ENCODE measurements around the gene MYCBP2. TPM values are rescaled to one million over a fixed set of nuclear protein-coding genes. Genes with fewer than 3 reads are reported as not detected.
"Not testable (repeated sequence)": the region's sequence is repeated elsewhere in the genome, so short reads cannot be mapped to it uniquely, and the experiment has no call there.

MYCBP2 gene
- total RNA-seq, 1 donor from 2014 or later: 90.3 TPM

DNA sequence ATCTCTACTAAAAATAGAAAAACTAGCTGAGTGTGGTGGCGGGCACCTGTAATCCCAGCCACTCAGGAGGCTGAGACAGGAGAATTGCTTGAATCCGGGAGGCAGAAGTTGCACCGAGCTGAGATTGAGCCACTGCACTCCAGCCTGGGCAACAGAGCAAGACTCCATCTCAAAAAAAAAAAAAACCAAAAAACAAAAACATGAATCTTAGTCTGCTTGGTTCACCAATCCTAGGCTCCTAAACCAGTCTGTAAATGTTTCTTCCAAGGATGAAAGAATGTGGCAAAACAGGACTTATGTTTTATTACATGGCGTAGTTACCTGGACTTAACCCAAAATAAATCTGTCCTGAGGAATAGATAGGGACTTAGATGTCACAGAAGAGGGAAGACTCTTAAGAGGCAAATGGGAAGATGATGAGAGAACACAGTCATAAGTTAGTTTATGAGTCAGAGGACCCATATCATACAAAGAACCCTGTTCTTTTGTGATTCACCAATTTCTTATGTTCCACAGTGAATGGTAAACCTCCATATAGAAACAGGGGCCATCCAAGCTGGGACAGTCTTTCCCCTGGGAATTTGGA lies 293.1 kb downstream of the MYCBP2 start:
- no peak for DNase-seq (ENCODE audit: low spot score)

DNA sequence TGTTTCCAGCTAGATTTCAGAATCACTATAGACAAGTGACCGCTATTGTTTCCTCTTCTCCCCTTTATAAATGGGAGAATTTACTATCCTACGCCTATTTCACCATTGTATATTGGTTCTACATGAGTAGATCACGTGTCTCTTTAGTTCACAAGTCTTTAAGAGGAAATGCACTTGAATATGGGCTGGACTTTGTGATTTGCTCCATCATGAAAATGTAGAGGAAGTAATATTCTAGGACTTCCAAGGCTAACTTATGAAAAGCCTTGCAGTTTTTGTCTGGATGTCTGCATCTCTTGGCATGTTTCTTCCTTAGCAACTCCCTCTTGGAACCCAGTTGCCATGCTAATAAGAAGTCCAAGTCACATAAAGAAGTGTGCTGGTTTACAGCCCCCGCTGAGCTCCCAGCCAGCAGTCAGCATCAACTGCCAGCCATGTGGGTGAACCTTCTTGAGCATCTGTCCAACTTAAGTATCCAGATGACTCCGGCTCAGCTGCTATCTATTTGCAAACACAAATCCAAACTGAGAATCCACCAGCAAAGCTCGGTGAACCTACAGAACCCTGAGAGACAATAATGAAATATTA lies 295.1 kb downstream of the MYCBP2 start:
- no peak for DNase-seq (ENCODE audit: low spot score)

DNA sequence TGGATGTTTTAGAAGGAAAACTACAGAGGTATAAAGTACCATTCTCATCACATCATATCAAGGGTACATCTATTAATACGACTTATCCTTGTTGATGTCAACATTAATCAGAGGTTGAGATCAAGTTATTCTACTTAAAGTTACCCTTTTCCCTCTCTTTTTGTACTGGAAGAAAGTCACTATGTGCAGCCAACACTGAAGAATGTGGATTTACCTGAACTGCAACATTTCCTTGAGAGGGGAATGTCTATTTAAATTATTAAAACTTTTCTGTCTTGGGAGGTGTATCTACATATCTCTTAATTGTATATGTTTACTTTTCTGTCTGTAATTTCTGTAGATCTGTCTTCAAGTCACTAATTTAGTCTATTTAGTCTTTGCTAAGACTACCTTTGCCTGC lies 297.5 kb downstream of the MYCBP2 start:
- no peak for DNase-seq (ENCODE audit: low spot score)

DNA sequence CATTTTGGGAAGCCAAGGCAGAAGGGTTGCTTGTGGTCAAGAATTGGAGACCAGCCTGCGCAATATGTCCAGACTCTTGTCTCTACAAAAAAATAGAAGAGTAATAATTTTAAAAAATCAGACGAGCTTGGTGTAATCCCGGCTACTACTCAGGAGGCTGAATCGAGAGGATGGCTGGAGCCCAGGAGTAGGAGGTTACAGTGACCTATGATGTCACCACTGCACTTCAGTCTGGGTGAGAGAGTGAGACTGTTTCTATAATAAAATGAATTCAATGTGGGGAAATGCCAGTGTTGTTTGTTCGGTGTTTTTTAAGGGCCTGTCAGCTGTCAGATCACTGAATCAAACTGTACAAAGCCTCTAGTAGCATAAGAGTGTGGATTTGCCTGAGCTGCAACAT lies 298.7 kb downstream of the MYCBP2 start:
- DNase-seq (ENCODE audit: low spot score): no peak

DNA sequence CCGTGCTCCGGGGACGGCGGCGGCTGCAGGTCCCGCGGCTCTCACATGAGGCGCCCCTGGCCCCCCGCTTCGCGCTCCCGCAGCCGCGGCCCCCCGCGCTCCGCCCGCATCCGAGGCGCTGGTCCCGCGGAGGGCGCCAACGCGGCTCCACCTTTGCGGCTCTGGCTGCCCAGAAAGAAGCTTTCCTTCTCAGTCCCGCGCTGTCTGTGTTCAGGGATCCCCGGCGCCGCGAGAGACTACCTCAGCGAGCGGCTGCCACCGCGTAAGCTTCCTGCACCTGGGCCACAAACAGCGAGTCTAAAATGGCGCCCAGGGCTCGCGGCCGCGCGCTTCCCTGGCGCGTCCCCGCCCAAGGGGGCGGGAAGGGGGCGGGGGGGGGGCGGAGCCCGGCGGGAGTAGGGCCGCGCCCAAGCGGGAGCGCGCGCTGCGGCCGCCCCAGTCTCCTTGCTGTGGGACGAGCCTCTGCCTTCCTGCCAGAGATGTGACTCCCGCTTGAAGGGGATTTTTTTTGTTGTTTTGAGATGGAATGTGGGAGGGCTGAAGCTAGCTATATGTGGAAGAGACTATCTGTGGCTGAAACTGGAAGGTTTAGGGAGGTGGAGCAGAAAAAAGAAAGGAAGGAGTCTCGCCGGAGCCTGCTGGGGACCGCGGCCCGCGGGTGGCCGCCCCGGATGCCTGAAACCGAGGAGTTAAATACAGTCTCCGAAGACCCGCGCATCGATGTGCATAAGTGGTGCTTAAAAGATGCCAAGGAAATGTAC lies 299.9 kb downstream of the MYCBP2 start, which contains the start of gene FBXL3:
Gene FBXL3 (minus strand): TSS at position 299 of the 761 bp plus-strand sequence. CDS start 5,299 bp downstream, outside the sequence.
- DNase-seq (ENCODE audit: low spot score): peak; percentile 85

DNA sequence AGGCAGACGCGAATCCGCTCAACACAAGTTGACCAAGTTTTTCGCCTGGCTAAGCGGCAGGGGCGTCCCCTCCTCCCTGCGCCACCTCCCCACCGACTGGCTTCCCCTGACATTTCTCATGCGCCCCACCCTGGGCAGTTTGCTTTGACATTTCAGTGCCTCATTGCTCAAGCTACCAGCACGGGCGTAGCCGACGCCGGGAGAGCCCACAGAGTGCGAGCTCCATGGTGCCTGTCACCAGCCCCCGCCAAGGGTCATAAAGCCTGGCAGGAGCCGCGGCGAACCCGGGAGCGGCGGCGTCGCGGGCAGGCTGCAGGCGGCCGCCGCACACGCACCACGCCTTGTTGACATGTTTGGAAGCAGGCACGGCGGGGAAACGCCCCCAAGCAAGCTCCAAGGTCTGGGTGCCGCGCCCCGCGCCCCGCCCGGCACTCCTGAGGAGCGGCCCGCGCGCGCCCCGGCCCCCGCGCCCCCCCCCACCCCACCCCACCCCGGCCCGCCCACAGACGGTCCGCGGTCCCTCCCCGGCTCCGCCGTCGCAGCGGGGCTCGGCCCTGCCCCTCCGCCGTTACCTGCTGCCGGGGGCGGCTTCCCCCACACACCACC lies 300.5 kb downstream of the MYCBP2 start:
- peak; percentile 85 for DNase-seq (ENCODE audit: low spot score)

DNA sequence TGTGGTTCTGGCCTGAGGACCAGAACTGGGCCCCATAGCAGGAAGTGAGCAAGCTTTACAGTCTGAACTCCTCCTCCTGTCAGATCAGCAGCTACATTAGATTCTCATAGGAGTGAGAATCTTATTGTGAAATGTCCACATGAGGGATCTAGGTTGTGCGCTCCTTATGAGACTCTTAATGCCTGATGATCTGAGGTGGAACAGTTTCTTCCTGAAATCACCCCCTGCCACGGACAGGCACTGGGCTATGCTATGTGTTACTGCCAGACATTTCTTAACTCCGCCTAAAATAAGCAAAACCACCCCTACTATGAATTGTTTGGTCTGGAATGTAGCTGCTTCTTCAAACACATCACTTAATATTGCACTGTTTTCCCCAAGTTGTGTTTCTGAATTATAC lies 304.6 kb downstream of the MYCBP2 start:
- no peak for DNase-seq (ENCODE audit: low spot score)

DNA sequence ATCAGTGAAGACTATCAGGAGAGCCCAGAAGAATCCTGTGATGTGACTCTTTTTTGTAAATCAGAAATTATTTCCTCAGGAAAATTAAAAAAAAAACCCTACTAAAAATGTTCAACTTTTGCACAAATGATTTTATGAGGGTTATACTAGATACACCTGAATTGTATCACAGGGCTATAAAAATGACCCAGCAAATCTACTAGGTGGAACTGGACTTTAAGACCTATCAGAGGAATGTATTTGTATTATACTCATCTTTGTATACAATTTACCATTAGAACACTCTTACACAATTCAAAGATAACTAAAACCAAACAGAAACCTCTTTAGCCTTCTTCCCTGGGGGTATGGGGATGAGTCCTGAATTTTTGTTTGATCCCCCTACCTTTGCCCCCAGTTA lies 307.1 kb downstream of the MYCBP2 start:
- DNase-seq (ENCODE audit: low spot score): no peak

DNA sequence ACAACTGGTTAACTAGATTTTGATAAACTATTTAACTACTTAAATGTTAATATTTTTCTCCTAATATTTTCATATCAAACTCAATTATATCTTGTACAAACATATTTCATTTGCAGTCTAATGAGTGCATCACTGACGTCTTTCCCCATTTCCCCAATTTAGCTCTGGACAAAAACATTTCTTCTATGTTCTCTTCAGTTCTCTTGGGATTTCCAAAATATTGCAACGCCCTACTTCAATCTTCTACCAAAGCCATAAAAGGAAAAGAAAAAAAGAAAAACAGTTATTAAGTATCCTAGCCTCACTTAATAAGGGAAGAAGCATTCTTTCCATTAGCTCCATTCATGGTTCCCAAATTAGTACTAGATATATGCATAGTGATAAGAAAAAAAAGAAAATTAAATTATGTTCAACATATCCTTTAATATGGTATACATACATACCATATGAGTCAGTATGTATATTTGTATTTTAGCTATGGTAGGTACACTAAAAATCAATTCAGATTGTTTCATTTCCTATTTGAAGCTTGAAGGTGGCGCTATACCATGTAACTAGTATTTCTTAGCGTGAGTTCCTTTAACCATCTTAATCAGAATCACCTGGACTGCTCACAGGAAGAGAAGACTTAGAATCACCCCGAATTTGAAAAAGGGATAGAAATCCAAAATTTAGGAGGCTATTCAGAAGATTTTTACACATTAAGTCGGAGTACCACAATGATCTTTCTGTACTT lies 309.8 kb downstream of the MYCBP2 start:
- no peak for DNase-seq (ENCODE audit: low spot score)

DNA sequence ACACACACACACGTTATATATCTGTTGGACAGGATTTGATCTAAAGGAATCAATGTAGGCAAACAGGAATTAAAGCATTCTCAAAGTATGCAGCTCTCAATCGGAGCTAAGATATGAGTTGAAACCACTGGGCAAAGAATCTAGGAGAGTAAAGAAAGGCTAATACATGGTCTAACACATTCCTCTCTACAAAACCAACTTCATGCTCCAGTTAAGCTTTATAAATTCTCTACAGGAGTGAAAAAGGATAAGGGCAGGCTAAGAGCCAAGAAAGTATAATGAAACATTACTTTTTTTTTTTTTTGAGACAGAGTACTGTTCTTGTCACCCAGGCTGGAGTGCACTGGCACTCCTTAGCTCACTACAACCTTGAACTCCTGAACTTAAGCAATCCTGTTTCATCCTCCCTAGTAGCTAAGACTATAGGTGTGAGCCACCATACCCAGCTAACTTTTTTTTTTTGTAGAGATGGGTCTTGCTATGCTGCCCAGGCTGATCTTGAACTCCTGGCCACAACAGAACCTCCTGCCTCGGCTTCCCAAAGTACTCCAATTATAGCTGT lies 310.6 kb downstream of the MYCBP2 start:
- no peak for DNase-seq (ENCODE audit: low spot score)

DNA sequence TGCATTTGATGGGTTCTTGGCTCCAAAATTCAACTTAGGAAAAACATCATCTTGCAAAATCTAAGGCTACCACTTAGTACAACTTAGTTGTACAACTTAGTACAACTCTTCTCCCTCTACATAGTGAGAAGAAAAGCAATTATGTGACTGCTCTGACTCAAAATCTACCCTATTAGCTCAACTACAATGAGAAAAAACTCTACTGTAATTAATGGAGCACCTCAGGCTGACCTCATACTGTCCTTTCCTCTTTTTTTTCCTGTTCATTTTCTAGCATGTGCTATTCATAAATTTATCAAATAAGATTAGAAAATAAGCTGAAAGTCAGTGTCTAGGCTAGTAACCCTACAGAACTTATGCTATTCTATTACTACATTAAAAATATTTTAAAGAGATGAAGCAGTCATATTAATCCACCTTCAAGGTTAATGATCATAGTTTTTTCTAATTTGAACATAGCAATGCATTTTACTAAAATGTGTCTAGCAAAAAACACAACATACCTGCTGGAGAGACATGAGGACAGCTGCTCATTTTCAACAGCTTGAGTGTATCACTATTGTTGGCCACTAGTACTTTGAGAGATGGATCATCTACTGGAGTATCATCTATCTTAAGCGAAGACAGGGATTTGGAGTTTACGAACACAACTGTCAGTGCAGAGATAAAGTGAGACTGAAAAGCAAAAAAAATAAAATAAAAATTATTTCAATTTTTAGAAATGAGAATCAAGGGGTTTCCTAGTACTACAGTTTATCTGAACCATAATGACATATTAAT lies 311.8 kb downstream of the MYCBP2 start:
- no peak for DNase-seq (ENCODE audit: low spot score)

DNA sequence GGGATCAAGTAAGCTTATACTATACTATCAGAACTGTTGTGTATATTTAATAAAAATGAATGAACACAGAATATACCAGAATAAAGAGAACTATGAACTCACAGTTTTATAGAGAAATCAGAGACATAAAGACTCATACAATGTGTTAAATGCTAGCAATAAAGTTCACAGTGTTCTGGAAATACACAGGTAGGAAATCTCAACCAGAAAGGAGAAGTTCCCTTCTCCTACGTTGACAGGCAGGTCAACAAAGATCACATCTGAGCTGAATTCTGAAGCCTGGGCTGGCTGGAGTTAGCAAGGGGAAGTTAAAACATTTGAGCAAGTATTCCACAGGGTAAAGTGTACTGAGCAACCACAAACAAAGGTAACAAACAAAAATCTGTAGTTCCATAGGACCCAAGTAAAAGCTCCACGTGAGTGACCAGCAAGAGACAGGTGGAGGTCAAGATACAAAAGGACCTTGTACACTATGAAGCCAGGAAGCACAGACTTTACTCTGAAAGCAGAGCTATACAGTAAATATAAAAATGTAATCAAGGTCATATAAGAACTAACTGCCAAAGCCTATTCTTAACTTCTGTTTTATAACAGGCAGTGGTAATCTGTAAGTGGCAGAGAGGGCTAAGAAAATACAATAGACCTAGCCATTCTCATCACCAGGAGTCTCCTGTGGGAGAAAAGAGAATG lies 312.9 kb downstream of the MYCBP2 start:
- no peak for DNase-seq (ENCODE audit: low spot score)

DNA sequence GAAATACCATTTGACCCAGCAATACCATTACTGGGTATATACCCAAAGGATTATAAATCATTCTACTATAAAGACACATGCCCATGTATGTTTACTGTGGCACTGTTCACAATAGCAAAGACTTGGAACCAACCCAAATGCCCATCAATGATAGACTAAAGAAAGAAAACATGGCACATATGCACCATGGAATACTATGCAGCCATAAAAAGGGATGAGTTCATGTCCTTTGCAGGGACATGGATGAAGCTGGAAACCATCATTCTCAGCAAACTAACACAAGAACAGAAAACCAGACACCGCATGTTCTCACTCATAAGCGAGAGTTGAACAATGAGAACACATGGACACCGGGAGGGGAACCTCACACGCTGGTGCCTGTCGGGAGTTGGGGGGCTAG lies 317.2 kb downstream of the MYCBP2 start:
- not testable (repeated sequence) for DNase-seq (ENCODE audit: low spot score)

DNA sequence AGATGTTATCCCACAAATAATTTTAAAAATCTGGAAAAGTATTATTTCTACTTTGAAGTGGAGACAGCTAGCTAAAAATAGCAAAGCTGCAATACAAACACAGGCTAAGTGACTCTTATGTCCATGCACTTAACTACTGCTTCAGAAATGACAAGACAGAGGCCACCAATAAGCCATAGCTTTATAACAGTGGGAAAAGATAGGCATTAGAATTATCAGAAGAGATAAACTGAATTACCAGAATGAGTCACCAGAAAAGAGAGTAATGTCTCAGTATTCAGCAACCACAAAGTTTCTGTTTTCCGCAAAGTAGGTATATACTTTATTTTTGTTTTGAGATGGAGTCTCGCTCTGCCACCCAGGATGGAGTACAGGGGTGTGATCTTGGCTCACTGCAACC lies 317.9 kb downstream of the MYCBP2 start:
- no peak for DNase-seq (ENCODE audit: low spot score)

DNA sequence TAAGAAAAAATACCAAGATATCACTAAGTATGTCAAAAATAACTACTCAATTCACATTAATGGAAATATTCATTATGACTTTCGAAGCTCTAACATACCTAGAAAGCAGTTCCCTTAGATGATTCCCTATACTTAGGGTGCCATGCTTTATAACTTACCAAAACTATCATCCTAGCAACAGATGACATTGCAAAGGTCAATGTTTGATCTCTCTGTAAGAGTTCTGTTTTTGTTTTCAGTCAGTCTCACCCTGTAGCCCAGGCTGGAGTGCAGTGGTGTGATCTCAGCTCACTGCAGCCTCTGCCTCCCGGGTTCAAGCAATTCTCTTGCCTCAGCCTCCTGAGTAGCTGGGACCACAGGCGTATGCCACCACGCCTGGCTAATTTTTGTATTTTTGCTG lies 318.6 kb downstream of the MYCBP2 start:
- DNase-seq (ENCODE audit: low spot score): not testable (repeated sequence)

DNA sequence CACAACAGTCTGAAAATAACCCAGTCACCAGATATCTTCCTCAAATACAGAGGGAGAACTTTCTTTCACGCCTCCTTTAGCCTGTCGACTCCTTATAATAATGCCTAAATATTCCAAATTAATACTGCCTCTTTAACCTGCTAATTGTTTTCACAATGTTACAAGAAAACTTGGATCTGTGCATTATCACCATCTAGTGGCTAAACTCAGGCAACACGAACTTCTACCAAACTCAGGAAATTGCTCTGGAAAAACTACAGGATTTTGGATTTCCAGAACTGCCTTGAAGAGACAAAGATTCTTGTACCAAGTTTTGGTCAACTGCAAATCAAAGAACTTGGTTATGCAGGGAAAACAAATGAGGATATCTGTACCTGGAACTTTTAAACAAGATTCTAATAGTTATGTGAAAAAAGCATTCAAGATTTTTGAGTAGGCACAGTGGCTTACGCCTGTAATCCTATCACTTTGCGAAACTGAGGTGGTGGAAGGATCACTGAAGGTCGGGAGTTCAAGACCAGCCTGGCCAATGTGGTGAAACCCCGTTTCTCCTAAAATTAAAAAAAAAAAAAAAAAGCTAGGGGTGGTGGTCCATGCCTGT lies 324.2 kb downstream of the MYCBP2 start:
- DNase-seq (ENCODE audit: low spot score): no peak

DNA sequence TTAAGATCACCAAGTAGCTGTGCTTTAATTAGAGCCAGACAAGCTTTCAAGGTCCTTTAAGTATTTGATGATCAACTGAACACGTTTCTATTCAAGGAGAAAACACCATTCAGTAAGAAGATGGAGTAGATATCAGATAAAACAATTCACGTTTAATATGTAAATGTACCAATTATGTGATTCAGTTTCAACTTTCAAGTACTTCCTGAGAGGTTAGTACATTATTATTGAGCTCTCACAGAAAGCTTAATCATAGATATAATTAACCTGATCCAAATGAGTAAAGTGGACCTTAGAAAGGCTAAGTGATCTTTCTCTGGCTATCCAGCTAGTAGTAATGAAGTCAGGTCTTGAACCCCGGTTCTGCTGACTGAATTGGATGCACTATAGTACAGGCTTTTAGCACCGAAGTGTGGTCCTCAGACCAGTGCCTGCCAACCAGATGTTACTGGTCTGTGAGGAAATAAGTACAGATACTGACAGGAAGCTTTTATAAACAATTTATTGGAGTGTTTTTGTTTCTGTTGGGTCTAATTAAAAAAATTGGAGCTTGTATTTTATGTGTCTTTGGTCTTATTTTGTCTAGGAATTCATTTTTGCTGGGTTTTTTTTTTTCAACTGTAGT lies 324.8 kb downstream of the MYCBP2 start:
- no peak for DNase-seq (ENCODE audit: low spot score)

DNA sequence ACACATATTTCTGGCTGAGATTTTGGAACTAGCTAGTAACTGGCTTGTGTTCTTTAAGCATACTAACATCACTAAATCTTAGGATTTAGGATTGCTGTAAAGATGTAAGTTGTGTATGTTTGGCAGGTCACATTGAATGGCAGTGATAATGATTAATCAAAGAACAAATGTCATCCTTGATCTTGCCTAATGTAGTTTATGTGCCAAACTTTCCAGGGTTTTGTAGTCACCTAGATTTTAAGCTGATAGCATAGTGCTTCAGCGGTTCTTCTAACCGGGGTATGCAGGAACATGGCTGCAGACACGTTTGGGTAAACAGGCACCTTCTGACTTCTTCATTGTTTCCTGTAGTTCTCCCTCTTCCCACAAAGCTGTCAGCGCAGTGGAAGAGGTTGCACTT lies 325.4 kb downstream of the MYCBP2 start:
- DNase-seq (ENCODE audit: low spot score): no peak

DNA sequence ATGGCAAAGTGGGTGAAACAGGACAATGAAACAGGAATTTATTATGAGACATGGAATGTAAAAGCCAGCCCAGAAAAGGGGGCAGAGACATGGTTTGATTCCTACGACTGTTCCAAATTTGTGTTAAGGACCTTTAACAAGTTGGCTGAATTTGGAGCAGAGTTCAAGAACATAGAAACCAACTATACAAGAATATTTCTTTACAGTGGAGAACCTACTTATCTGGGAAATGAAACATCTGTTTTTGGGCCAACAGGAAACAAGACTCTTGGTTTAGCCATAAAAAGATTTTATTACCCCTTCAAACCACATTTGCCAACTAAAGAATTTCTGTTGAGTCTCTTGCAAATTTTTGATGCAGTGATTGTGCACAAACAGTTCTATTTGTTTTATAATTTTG lies 326.4 kb downstream of the MYCBP2 start:
- DNase-seq (ENCODE audit: low spot score): no peak
